ENCODE data around the gene KIAA1671. TPM values are rescaled to one million over a fixed set of nuclear protein-coding genes. Genes with fewer than 3 reads are reported as not detected.
"Not testable (repeated sequence)": the region's sequence is repeated elsewhere in the genome, so short reads cannot be mapped to it uniquely, and the experiment has no call there.

The KIAA1671 gene
- total RNA-seq, 1 experiment from 2014 or later, result 7.7 TPM

DNA sequence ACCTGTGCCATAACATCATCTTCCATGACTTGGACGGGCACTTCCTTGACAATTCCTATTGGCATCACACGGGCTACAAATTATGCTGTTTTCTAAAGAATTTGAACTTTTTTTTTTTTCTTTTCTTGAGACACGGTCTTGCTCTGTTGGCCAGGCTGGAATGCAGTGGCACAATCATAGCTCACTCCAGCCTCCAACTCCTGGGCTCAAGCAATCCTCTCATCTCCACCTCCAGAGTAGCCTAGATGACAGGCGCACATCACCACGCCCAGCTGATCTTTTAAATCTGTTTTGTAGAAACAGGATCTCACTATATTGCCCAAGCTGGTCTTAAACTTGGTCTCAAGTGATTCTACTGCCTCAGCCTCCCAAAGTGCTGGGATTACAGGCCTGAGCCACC, 243.8 kb downstream of the KIAA1671 start:
- DNase-seq (ENCODE audit: low read depth), result no peak

DNA sequence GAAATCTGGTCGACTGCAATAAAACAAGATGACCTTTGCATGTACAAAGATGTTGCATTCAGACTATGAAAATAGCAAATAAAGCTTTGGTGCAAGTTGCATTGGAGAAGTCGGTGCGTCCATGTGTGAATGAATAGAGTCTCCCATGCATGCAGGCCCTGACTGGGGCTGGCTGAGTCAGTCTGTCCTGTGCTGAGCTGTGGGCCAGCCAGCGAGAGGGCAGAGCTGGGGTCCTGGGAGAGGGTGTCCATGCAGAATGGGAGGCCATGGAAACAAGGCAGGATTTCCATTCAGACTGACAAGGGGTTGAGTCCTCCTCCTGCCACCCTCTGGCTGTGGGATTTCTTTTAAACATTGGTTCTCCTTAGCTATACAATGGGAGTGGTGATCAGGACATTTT, 244.8 kb downstream of the KIAA1671 start:
- no peak for DNase-seq (ENCODE audit: low read depth)

GRCh38 chr22:25199731-25200520, 247.4 kb downstream of the KIAA1671 start, which contains the start of gene CRYBB3:
Gene CRYBB3 (plus strand): TSS chr22:25199858. CDS start chr22:25201397, 1,539 bp downstream.
- no peak for DNase-seq (ENCODE audit: low read depth)

- no peak for DNase-seq (ENCODE audit: low read depth)
Observed at GRCh38 chr22:25200967-25201366, 248.5 kb downstream of the KIAA1671 start.

- no peak for DNase-seq (ENCODE audit: low read depth)
Observed at GRCh38 chr22:25201557-25202273, 249.2 kb downstream of the KIAA1671 start.

GRCh38 chr22:25202290-25202921, 249.9 kb downstream of the KIAA1671 start:
- DNase-seq (ENCODE audit: low read depth), result peak; percentile 45

DNA sequence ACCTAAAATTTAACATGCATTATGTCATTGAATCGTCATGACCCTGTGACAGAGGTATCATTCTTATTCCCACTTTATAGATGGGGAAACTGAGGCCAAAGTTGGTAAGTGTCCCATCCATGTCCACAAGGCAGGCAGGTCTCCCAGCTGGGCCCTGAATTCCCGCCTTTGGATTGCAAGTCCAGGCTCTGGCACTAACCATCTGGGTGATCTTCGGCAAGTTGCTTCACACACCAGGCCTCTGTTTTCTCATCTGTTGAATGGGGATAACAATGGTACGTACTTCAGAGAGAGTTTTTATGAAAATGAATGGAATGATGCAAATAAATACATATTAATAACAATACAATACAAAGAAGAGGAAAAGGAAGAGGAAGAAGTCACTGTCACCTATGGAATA, 250.6 kb downstream of the KIAA1671 start:
- no peak for DNase-seq (ENCODE audit: low read depth)

DNA sequence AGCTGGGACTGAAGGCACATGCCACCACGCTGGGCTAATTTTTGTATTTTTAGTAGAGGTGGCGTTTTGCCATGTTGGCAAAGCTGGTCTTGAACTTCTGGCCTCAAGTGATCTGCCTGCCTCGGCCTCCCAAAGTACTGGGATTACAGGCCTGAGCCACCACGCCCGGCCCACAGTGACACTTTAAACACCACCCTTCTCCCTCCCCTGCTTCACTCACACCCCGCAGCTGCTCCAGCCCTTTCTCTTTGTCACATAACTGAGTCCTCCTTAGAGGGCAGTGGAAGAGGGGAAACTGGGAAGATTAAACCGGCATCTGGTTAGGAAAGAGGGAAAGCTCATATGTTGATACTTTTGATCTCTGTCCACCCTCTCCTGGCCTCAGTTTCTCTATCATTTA, 252.0 kb downstream of the KIAA1671 start:
- DNase-seq (ENCODE audit: low read depth), result not testable (repeated sequence)

- DNase-seq (ENCODE audit: low read depth), result no peak
Observed at GRCh38 chr22:25205847-25206246, 253.3 kb downstream of the KIAA1671 start.

GRCh38 chr22:25206998-25207397, 254.5 kb downstream of the KIAA1671 start:
- no peak for DNase-seq (ENCODE audit: low read depth)

DNA sequence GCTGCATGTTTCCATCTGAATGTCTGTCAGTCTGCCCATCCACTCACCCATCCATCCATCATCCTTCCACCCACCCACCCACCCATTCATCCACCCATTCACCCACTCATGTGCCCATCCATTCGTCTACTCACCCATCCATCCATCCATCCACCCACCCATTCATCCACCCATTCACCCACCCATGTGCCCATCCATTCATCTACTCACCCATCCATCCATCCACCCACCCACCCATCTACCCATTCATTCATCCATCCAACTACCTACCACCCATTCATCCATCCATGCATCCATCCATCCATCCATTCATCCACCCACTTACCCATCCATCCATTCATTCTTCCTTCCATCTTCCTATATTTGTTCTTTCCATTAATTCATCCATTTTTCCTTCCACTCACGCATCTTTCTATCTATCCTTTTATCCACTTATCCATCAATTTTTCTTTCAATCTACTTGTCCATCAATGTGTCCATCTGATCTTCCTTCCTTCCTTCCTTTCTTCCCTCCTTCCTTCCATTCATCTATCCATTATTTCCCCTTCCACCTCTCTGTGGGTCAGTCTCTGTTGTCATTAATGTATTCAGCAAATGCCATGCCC, 255.1 kb downstream of the KIAA1671 start:
- no peak for DNase-seq (ENCODE audit: low read depth)

- no peak for DNase-seq (ENCODE audit: low read depth)
Observed at GRCh38 chr22:25208328-25208727, 255.8 kb downstream of the KIAA1671 start.

DNA sequence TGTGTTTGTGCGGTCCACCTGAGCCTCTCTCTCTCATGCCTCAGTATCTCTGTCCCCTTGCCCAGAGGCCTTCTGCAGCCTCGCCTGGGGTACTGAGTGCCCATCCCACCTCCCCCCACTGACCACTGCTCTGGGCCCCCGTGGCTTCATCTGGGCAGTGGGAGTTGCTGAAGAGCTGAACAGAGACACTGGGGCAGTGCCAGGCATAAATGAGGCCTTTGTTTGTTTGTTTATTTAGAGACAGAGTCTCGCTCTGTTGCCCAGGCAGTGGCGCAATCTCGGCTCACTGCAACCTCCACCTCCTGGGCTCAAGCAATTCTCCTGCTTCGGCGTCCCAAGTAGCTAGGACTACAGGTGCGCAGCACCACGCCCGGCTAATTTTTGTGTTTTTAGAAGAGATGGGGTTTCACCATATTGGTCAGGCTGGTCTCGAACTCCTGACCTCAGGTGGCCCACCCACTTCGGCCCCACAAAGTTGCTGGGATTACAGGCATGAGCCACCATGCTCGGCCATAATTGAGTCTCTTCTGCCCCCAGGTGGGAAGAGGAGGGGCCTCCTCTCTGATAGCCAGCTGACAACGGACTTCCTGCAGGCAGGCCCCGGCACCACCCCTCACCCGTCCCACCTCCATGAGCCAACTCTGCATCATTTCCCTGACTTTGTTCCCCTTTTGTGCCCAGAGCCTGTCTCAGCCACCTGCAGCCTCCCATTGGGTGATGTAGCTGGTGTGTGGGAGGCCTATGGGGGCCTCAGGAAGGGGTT, 256.4 kb downstream of the KIAA1671 start:
- no peak for DNase-seq (ENCODE audit: low read depth)

- DNase-seq (ENCODE audit: low read depth), result peak; percentile 53
Observed at GRCh38 chr22:25210793-25211192, 258.3 kb downstream of the KIAA1671 start.

- no peak for DNase-seq (ENCODE audit: low read depth)
Observed at GRCh38 chr22:25212337-25212736, 259.8 kb downstream of the KIAA1671 start.

DNA sequence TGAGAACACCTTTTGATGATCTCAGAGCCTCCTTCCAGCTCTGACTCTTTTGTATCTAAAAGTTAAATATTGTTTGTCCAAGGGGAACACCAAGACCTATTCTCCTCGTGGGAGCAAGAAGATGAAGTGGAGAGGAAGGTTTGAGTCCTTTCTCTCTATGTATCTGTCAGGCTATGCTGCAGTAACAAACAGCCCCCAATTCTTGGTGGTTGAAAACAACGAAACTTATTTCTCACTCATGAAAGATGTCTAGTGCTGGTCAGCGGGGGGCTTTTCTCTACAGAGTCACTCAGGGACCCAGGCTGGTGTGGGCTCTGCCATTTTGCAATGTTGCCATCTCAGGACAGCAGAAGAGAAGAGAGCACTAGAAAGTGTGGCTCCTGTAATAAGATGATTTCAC, 260.7 kb downstream of the KIAA1671 start:
- DNase-seq (ENCODE audit: low read depth), result no peak

GRCh38 chr22:25216230-25216629, 263.7 kb downstream of the KIAA1671 start:
- DNase-seq (ENCODE audit: low read depth), result no peak

DNA sequence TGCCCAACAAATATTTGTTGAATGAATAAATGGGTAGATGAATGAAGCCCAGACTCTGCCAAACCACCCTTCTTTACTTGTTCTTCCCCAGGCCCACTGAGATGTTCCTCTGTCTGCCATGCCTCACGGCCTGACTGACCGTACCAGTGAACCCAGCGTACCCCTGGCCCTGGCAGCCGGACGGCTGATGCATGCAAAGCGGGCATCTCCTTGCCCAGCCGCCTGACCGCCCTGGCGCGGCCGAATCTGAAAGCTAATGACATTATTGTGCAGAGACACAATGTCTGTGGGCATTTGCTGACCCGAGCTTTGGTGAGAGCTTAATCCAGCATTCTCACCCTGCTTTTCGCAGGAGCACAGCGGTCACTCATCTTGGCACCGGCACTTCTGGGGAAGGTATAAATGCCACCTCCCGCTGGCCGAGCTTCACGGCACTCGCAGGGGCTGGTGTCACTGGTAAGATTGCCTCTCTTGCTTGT, 266.7 kb downstream of the KIAA1671 start, which contains the start of gene CRYBB2:
CRYBB2 (plus strand) TSS at position 429 of the 479 bp plus-strand sequence. CDS start 1,791 bp downstream, outside the sequence.
- DNase-seq (ENCODE audit: low read depth), result no peak

DNA sequence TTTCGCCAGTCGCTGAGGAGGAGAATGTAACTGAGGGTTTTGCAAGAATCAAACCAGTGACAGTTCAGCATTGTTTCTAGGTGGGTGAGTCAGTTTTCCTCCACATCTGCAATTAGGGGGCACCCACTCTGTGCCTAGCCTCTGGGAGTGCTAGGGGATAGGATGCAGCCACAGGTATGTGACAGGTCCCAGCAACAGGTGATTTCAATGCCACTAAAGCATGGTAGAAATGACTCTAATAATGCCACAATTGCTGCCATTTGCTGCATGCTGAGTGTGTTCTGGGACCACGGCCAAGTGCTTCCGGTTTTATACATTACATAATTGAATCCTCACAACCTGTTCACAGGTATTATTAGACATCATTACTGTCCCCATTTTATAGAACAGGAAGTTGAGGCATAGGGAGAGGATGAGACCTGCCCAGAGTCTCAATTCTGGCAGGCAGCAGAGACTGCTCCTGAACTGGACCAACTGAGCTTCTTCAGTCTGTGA, 267.5 kb downstream of the KIAA1671 start:
- DNase-seq (ENCODE audit: low read depth), result no peak

DNA sequence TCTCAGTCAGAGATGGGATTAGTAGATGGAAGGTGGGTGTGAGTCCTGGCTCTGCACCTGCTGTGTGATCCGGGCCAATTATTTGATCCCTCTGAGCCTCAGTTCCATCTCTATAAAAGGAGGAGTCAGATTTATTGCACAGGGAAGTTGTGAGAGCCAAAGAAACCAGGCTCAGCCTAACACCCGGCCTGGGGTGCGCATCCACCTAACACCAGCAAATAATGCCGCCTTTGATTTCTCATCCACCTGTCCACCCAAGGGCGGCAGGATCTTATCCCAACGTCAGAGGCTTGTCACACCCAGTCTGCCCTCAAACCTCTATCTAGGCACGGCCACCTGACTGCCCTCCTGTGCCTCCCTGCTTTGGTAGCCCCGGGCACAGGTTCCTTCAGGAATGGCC, 269.3 kb downstream of the KIAA1671 start:
- no peak for DNase-seq (ENCODE audit: low read depth)

All from RPMI7951 (cell line).